ENCODE results near the gene SPOCK3. TPM values are rescaled to one million over a fixed set of nuclear protein-coding genes. Genes with fewer than 3 reads are reported as not detected.

Gene SPOCK3
- total RNA-seq, 2 experiments from 2014 or later: not detected

DNA sequence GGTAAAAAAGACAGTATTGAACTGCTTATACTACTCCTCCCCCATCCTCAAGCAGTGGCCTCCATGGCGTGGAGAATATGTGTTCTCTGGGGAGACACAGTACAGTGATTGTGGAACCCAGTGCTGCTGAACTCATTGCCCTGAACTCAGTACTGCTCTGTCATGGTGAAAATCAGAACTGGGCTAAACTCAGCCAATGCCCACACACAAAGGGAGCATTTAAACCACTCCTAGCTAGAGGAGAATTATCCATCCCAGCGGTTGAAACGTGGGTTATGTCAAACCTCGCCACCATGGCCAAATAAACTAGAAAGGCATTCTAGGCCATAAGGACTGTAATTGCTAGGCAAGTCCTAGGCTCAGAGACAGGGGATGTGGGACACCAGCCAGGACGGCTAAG lies 131.8 kb downstream of the SPOCK3 start:
- ATAC-seq (ENCODE audit: poor library complexity) (no peak), DNase-seq (no peak)
- Histone ChIP-seq H3K4me1 (ENCODE audit: insufficient read depth, low read length) (no peaks in the 10 kb centered on the region), H3K9me3 (ENCODE audit: control insufficient read depth in 1 of 2, insufficient read depth in 1 of 2, low read length in 2 of 2) (no peaks in the 10 kb centered on the region), H3K27me3 (ENCODE audit: control insufficient read depth in 1 of 2, insufficient read depth in 2 of 2, low read length in 2 of 2) (no peaks in the 10 kb centered on the region), H3K36me3 (ENCODE audit: insufficient read depth, low read length) (no peaks in the 10 kb centered on the region), H3K4me3 (ENCODE audit: low read length) (no peak overlapping the region), H3K27ac (ENCODE audit: low read depth in 1 of 2, low read length in 2 of 2) (no peak overlapping the region)
- Mint-ChIP-seq H3K4me3 (no peak overlapping the region), H3K27ac (no peak overlapping the region), H3K4me1 (ENCODE audit: low read depth) (no peaks in the 10 kb centered on the region), H3K36me3 (ENCODE audit: low read depth) (no peaks in the 10 kb centered on the region), H3K27me3 (no peaks in the 10 kb centered on the region), H3K9me3 (peaks cover 13% of the 10 kb centered on the region)
- ChIA-PET CTCF (no interaction called here), POLR2A (no interaction called here)
- intact Hi-C loops (cut with DNase I, micrococcal nuclease): no loop called here
- TF ChIP-seq, protein P1, sequence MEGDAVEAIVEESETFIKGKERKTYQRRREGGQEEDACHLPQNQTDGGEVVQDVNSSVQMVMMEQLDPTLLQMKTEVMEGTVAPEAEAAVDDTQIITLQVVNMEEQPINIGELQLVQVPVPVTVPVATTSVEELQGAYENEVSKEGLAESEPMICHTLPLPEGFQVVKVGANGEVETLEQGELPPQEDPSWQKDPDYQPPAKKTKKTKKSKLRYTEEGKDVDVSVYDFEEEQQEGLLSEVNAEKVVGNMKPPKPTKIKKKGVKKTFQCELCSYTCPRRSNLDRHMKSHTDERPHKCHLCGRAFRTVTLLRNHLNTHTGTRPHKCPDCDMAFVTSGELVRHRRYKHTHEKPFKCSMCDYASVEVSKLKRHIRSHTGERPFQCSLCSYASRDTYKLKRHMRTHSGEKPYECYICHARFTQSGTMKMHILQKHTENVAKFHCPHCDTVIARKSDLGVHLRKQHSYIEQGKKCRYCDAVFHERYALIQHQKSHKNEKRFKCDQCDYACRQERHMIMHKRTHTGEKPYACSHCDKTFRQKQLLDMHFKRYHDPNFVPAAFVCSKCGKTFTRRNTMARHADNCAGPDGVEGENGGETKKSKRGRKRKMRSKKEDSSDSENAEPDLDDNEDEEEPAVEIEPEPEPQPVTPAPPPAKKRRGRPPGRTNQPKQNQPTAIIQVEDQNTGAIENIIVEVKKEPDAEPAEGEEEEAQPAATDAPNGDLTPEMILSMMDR (IDR thresholded peaks at IDR 0.05): no peak

DNA sequence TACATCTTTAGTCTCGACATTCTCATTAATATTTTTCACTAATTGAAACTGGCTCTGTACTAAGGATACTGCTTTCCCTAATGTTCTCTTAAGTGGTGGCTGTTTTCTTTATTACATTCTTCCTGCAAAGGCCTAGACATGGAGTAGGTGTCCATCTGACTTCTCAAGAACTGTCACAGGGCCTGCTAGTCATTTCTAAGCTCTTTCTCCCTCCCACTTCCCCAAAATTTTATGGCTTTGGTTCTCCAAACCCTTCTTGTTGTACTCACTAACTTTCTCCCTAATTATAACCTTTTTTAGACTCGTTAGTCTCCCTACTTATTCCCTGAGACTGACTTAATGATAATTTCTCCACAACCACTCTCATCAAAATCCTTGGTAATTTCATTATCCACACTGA lies 133.3 kb downstream of the SPOCK3 start:
- intact Hi-C loops (cut with DNase I, micrococcal nuclease): no loop called here
- POLR2A ChIA-PET: no interaction called here
- no peak overlapping the region for H3K4me3 ChIP-seq (ENCODE audit: low read length)
- CTCF ChIA-PET: no interaction called here
- H3K4me1 ChIP-seq (ENCODE audit: insufficient read depth, low read length): no peaks in the 10 kb centered on the region
- TF ChIP-seq, protein P1 (IDR thresholded peaks at IDR 0.05): no peak
- Mint-ChIP-seq H3K27ac (no peak overlapping the region), H3K4me3 (no peak overlapping the region), H3K4me1 (ENCODE audit: low read depth) (no peaks in the 10 kb centered on the region), H3K27me3 (no peaks in the 10 kb centered on the region), H3K36me3 (ENCODE audit: low read depth) (no peaks in the 10 kb centered on the region), H3K9me3 (peaks cover 11% of the 10 kb centered on the region)
- DNase-seq (no peak), ATAC-seq (ENCODE audit: poor library complexity) (no peak)
- H3K9me3 ChIP-seq (ENCODE audit: control insufficient read depth in 1 of 2, insufficient read depth in 1 of 2, low read length in 2 of 2): no peaks in the 10 kb centered on the region
- no peak overlapping the region for H3K27ac ChIP-seq (ENCODE audit: low read depth in 1 of 2, low read length in 2 of 2)
- H3K36me3 ChIP-seq (ENCODE audit: insufficient read depth, low read length): no peaks in the 10 kb centered on the region
- no peaks in the 10 kb centered on the region for H3K27me3 ChIP-seq (ENCODE audit: control insufficient read depth in 1 of 2, insufficient read depth in 2 of 2, low read length in 2 of 2)

DNA sequence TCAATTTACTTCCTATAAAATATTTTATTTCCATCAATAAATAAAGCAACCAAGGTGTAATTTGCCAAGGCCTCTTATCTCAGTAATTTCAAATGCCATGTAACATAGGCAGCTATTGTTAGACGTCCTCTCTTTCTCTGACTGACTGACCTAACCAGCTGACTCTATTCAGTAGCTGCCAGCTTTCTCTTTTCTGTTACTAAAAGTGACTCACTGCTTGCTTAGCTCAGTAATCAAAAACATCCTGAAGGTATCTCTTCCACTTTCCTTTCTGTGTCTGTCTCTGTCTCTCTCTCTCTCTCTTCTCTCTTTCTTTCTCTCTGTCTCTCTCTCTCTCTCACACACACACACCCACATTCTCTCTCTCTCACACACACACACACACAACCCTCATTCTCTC lies 134.2 kb downstream of the SPOCK3 start:
- H3K4me3 ChIP-seq (ENCODE audit: low read length): no peak overlapping the region
- no peak overlapping the region for H3K27ac ChIP-seq (ENCODE audit: low read depth in 1 of 2, low read length in 2 of 2)
- H3K9me3 ChIP-seq (ENCODE audit: control insufficient read depth in 1 of 2, insufficient read depth in 1 of 2, low read length in 2 of 2): no peaks in the 10 kb centered on the region
- no peaks in the 10 kb centered on the region for H3K4me1 ChIP-seq (ENCODE audit: insufficient read depth, low read length)
- DNase-seq (no peak), ATAC-seq (ENCODE audit: poor library complexity) (no peak)
- no peaks in the 10 kb centered on the region for H3K36me3 ChIP-seq (ENCODE audit: insufficient read depth, low read length)
- Mint-ChIP-seq H3K4me1 (ENCODE audit: low read depth) (no peaks in the 10 kb centered on the region), H3K36me3 (ENCODE audit: low read depth) (no peaks in the 10 kb centered on the region), H3K27me3 (no peaks in the 10 kb centered on the region), H3K27ac (no peak overlapping the region), H3K4me3 (no peak overlapping the region), H3K9me3 (peaks cover 9% of the 10 kb centered on the region)
- ChIA-PET CTCF (no interaction called here), POLR2A (no interaction called here)
- TF ChIP-seq, protein P1 (IDR thresholded peaks at IDR 0.05): no peak
- no peaks in the 10 kb centered on the region for H3K27me3 ChIP-seq (ENCODE audit: control insufficient read depth in 1 of 2, insufficient read depth in 2 of 2, low read length in 2 of 2)
- intact Hi-C loops (cut with DNase I, micrococcal nuclease): no loop called here

Measured in CD4-positive, alpha-beta T cell (primary cell).